ENCODE data around the gene SPIRE2. TPM values are rescaled to one million over a fixed set of nuclear protein-coding genes. Genes with fewer than 3 reads are reported as not detected.

Gene SPIRE2
- total RNA-seq, 4 donors from 2014 or later, result 7.0 to 10.9 (median 9.5) TPM

- no peak for DNase-seq
- TF ChIP-seq CTCF (IDR thresholded peaks at IDR 0.05) (no peak), POLR2A (IDR thresholded peaks at IDR 0.05) (no peak)
- 91 to 100% methylated on average over 4 to 13 of the region's 26 CpGs for WGBS, 2 donors
These were observed 27.1 kb downstream of the SPIRE2 start for GRCh38 chr16:89855301-89855945.

GRCh38 chr16:89855986-89856385, 27.7 kb downstream of the SPIRE2 start:
- 96 to 97% methylated on average over 22 of the region's 22 CpGs for WGBS, 2 donors
- no peak for DNase-seq
- H3K27me3 ChIP-seq, result no peaks in the 10 kb centered on the region
- intact Hi-C loops (cut with DNase I), result no loop called here
- H3K4me3 ChIP-seq (replicated peaks in 1 of 3), result no peak overlapping the region
- no peaks in the 10 kb centered on the region for H3K36me3 ChIP-seq
- H3K9me3 ChIP-seq, result no peaks in the 10 kb centered on the region
- H3K4me1 ChIP-seq, result peaks cover 0 to 7% of the 10 kb centered on the region in 2 donors
- TF ChIP-seq POLR2A (IDR thresholded peaks at IDR 0.05), result no peak
- TF ChIP-seq CTCF (IDR thresholded peaks at IDR 0.05), result no peak
- no peak overlapping the region for H3K27ac ChIP-seq

More at GRCh38 chr16:89855301-89855945, 27.1 kb downstream of the SPIRE2 start:
- H3K9me3 ChIP-seq, result no peaks in the 10 kb centered on the region
- peaks cover 0 to 2% of the 10 kb centered on the region in 2 donors for H3K4me1 ChIP-seq
- no peak overlapping the region for H3K27ac ChIP-seq
- H3K4me3 ChIP-seq (replicated peaks in 1 of 3), result no peak overlapping the region
- no peaks in the 10 kb centered on the region for H3K27me3 ChIP-seq
- intact Hi-C loops (cut with DNase I), result no loop called here
- no peaks in the 10 kb centered on the region for H3K36me3 ChIP-seq

- H3K9me3 ChIP-seq, result no peaks in the 10 kb centered on the region
- H3K27me3 ChIP-seq, result no peaks in the 10 kb centered on the region
- no peak overlapping the region for H3K27ac ChIP-seq
- no peak for TF ChIP-seq CTCF (IDR thresholded peaks at IDR 0.05)
- TF ChIP-seq POLR2A (IDR thresholded peaks at IDR 0.05), result no peak
- peaks cover 0 to 11% of the 10 kb centered on the region in 2 donors for H3K4me1 ChIP-seq
- intact Hi-C loops (cut with DNase I), result no loop called here
- DNase-seq, result no peak
- H3K4me3 ChIP-seq (replicated peaks in 1 of 3), result no peak overlapping the region
- WGBS, 2 donors, result 95 to 99% methylated on average over 10 to 18 of the region's 25 CpGs
- no peaks in the 10 kb centered on the region for H3K36me3 ChIP-seq
These were observed 30.8 kb downstream of the SPIRE2 start for GRCh38 chr16:89858973-89859614.

- no peak overlapping the region for H3K4me3 ChIP-seq (replicated peaks in 1 of 3)
- peak; percentile 39 to 48 for DNase-seq
- peaks cover 0 to 15% of the 10 kb centered on the region in 2 donors for H3K4me1 ChIP-seq
- no peaks in the 10 kb centered on the region for H3K27me3 ChIP-seq
- H3K9me3 ChIP-seq, result no peaks in the 10 kb centered on the region
- no peak overlapping the region for H3K27ac ChIP-seq
- WGBS, 2 donors, result 68 to 76% methylated on average over 16 of the region's 16 CpGs
- H3K36me3 ChIP-seq, result no peaks in the 10 kb centered on the region
- intact Hi-C loops (cut with DNase I), result loop anchor here (5.0 to 10.0 kb wide), 2 partner anchors 42 to 155 kb away; partner anchors contain the start of genes FANCA and SPATA2L
- TF ChIP-seq CTCF (IDR thresholded peaks at IDR 0.05), result no peak
- TF ChIP-seq POLR2A (IDR thresholded peaks at IDR 0.05), result no peak
These were observed 31.3 kb downstream of the SPIRE2 start for GRCh38 chr16:89859615-89860007.

GRCh38 chr16:89860747-89861304, 32.6 kb downstream of the SPIRE2 start:
- H3K4me3 ChIP-seq (replicated peaks in 1 of 3), result no peak overlapping the region
- H3K9me3 ChIP-seq, result no peaks in the 10 kb centered on the region
- H3K27ac ChIP-seq, result no peak overlapping the region
- DNase-seq, result peak; percentile 61 to 67
- H3K36me3 ChIP-seq, result no peaks in the 10 kb centered on the region
- WGBS, 2 donors, result 37 to 62% methylated on average over 8 to 24 of the region's 28 CpGs
- intact Hi-C loops (cut with DNase I), result loop anchor here (5.0 to 10.0 kb wide), 2 partner anchors 44 to 156 kb away; partner anchors contain the start of genes FANCA and SPATA2L
- TF ChIP-seq CTCF (IDR thresholded peaks at IDR 0.05) (peak; percentile 90 to 99 (median 94)), POLR2A (IDR thresholded peaks at IDR 0.05) (no peak)
- H3K27me3 ChIP-seq, result no peaks in the 10 kb centered on the region
- peaks cover 0 to 15% of the 10 kb centered on the region in 2 donors for H3K4me1 ChIP-seq
